Right lobe of liver (tissue), 6 donors: ENCODE data around the gene SGCG. TPM values are rescaled to one million over a fixed set of nuclear protein-coding genes. Genes with fewer than 3 reads are reported as not detected.

Experiments used
- ATAC-seq, 4 donors: fragments of 200-7000 bp; cut with Tn5 transposase; one replicate each; pipeline ENCODE4 v1.9.1; 2020; ENCODE audit warnings: mild to moderate bottlenecking in 4 of 4, moderate library complexity in 4 of 4
- DNase-seq, 3 donors: peaks; one replicate each; pipeline ENCODE4 v3.0.0-alpha.2; 2020
- H3K27ac ChIP-seq, 3 donors: fragments of 200-600 bp; one replicate each; pipeline ENCODE4 v1.8.0; 2022
- H3K27me3 ChIP-seq, 2 donors: fragments of 200-600 bp; one replicate each; pipeline ENCODE4 v1.8.0; 2022
- H3K36me3 ChIP-seq, 4 donors: fragments of 200-600 bp; sonication (generic) in 1 of 4; one replicate each; pipeline versions ENCODE4 v1.5.1 to v1.8.0; 2017 to 2022; ENCODE audit warnings: control low read depth in 1 of 4
- H3K4me1 ChIP-seq, 4 donors: fragments of 200-600 bp; sonication (generic) in 1 of 4; one replicate each; pipeline versions ENCODE4 v1.5.1 to v1.8.0; 2017 to 2022; ENCODE audit warnings: control low read depth in 1 of 4
- H3K4me3 ChIP-seq, 3 donors: fragments of 200-600 bp; one replicate each; pipeline ENCODE4 v1.8.0; 2022
- H3K9me3 ChIP-seq, 4 donors: fragments of 200-600 bp; sonication (generic) in 1 of 4; one replicate each; pipeline versions ENCODE4 v1.5.1 to v1.8.0; 2017 to 2022; ENCODE audit warnings: control low read depth in 1 of 4
- CTCF ChIP-seq, 4 donors: fragments of 200-600 bp in 3 of 4; fragments of 450-650 bp in 1 of 4; IDR thresholded peaks; one replicate each; pipeline versions ENCODE4 v1.5.1 to v1.8.0; 2016 to 2022; ENCODE audit warnings: antibody characterized with exemption in 4 of 4, mild to moderate bottlenecking in 2 of 4
- POLR2A ChIP-seq: fragments of 450-650 bp; IDR thresholded peaks from one replicate; pipeline ENCODE4 v1.6.1; 2017; ENCODE audit warnings: antibody characterized with exemption, mild to moderate bottlenecking
- WGBS: methylation state at CpG from one replicate; pipeline ENCODE4 v1.1.6; 2018; ENCODE audit warnings: low coverage, low lambda C conversion rate; ENCODE audit not compliant: insufficient coverage; ENCODE audit errors: missing lambda C conversion rate; 5-methylcytosine and 5-hydroxymethylcytosine counted together
- intact Hi-C, 2 donors: fragments of 100-400 bp; cut with DNase I; formaldehyde crosslinking; loops; one replicate each; pipeline versions ENCODE4 v1.11.2 to v1.14.1; 2022
- total RNA-seq, 6 experiments: library from RNA; depleted of rRNA in 2 of 6; stranded (reverse); fragments of >200 nt in 2 of 6; fragmentation: NEBNext Ultra II Directional in 3 of 6; extraction: Animal tissue kit (Norgen Biotek cat#: 25700) in 3 of 6; gene quantifications; one replicate each; pipeline versions ENCODE4 v1.1.0 to v1.2.4, GENCODE V29; 2016 to 2023
- donor health status: DM: no; HTN: yes; CAD: no.
- donor health status: DM: no; HTN: no; CAD: no.
- donor health status: DM: no; HTN: no; CAD: no.
- donor health status: DM: no; HTN: yes; CAD: no.
- donor health status: DM: no; HTN: yes; CAD: no.

Gene SGCG
- total RNA-seq, 6 experiments from 2014 or later: not detected

- peaks cover 0 to under 1% (median 0%) of the 10 kb centered on the region in 4 donors for H3K36me3 ChIP-seq
- H3K4me1 ChIP-seq: no peaks in the 10 kb centered on the region
- 85% methylated on average over 4 of the region's 4 CpGs for WGBS
- H3K4me3 ChIP-seq: no peak overlapping the region
- intact Hi-C loops: no loop called here
- no peaks in the 10 kb centered on the region for H3K27me3 ChIP-seq
- H3K9me3 ChIP-seq: no peaks in the 10 kb centered on the region
- TF ChIP-seq CTCF (IDR thresholded peaks at IDR 0.05) (no peak), POLR2A (no peak)
- no peak for DNase-seq
- no peak overlapping the region for H3K27ac ChIP-seq
- no peak for ATAC-seq
These were observed 164.3 kb downstream of the SGCG start for GRCh38 chr13:23344931-23345595.

- H3K4me3 ChIP-seq: no peak overlapping the region
- no peak overlapping the region for H3K27ac ChIP-seq
- DNase-seq (no peak), ATAC-seq (no peak)
- intact Hi-C loops: no loop called here
- no peaks in the 10 kb centered on the region for H3K27me3 ChIP-seq
- H3K36me3 ChIP-seq: no peaks in the 10 kb centered on the region
- no peaks in the 10 kb centered on the region for H3K4me1 ChIP-seq
- 100% methylated on average over 1 of the region's 1 CpG for WGBS
- TF ChIP-seq CTCF (IDR thresholded peaks at IDR 0.05) (no peak), POLR2A (no peak)
- H3K9me3 ChIP-seq: no peaks in the 10 kb centered on the region
These were observed 166.8 kb downstream of the SGCG start for GRCh38 chr13:23347601-23348000.

GRCh38 chr13:23348262-23349127 is 167.7 kb downstream of the SGCG start:
- 74% methylated on average over 4 of the region's 4 CpGs for WGBS
- H3K36me3 ChIP-seq: no peaks in the 10 kb centered on the region
- ATAC-seq (no peak), DNase-seq (no peak)
- no peak for TF ChIP-seq POLR2A
- no peak for TF ChIP-seq CTCF (IDR thresholded peaks at IDR 0.05)
- intact Hi-C loops: no loop called here
- H3K27me3 ChIP-seq: no peaks in the 10 kb centered on the region
- H3K4me1 ChIP-seq: no peaks in the 10 kb centered on the region
- no peak overlapping the region for H3K27ac ChIP-seq
- H3K4me3 ChIP-seq: no peak overlapping the region
- no peaks in the 10 kb centered on the region for H3K9me3 ChIP-seq

GRCh38 chr13:23349161-23349897 is 168.6 kb downstream of the SGCG start:
- no peaks in the 10 kb centered on the region for H3K4me1 ChIP-seq
- WGBS: 93% methylated on average over 4 of the region's 4 CpGs
- no peak overlapping the region for H3K27ac ChIP-seq
- H3K36me3 ChIP-seq: no peaks in the 10 kb centered on the region
- intact Hi-C loops: no loop called here
- TF ChIP-seq POLR2A: no peak
- TF ChIP-seq CTCF (IDR thresholded peaks at IDR 0.05): no peak
- no peak for ATAC-seq
- no peak overlapping the region for H3K4me3 ChIP-seq
- no peaks in the 10 kb centered on the region for H3K9me3 ChIP-seq
- no peaks in the 10 kb centered on the region for H3K27me3 ChIP-seq
- no peak for DNase-seq
